ENCODE data around the gene PTPRN2.
"Not testable (repeated sequence)": the region's sequence is repeated elsewhere in the genome, so short reads cannot be mapped to it uniquely, and the experiment has no call there.

Gene PTPRN2

GRCh38 chr7:158350166-158350900, 237.3 kb downstream of the PTPRN2 start:
- DNase-seq (ENCODE audit: low read depth) = no peak

GRCh38 chr7:158348446-158348845, 239.2 kb downstream of the PTPRN2 start:
- DNase-seq (ENCODE audit: low read depth) = no peak

GRCh38 chr7:158348039-158348438, 239.6 kb downstream of the PTPRN2 start:
- not testable (repeated sequence) for DNase-seq (ENCODE audit: low read depth)

GRCh38 chr7:158345731-158346130, 241.9 kb downstream of the PTPRN2 start:
- DNase-seq (ENCODE audit: low read depth) = no peak

GRCh38 chr7:158344706-158345300, 242.8 kb downstream of the PTPRN2 start:
- DNase-seq (ENCODE audit: low read depth) = no peak

- no peak for DNase-seq (ENCODE audit: low read depth)
Observed at GRCh38 chr7:158343936-158344455, 243.6 kb downstream of the PTPRN2 start.

- no peak for DNase-seq (ENCODE audit: low read depth)
Observed at GRCh38 chr7:158343526-158343925, 244.1 kb downstream of the PTPRN2 start.

- DNase-seq (ENCODE audit: low read depth) = not testable (repeated sequence)
Observed at GRCh38 chr7:158341097-158341496, 246.5 kb downstream of the PTPRN2 start.

- DNase-seq (ENCODE audit: low read depth) = not testable (repeated sequence)
Observed at GRCh38 chr7:158336952-158337351, 250.7 kb downstream of the PTPRN2 start.

GRCh38 chr7:158332516-158332915, 255.1 kb downstream of the PTPRN2 start:
- DNase-seq (ENCODE audit: low read depth) = not testable (repeated sequence)

- not testable (repeated sequence) for DNase-seq (ENCODE audit: low read depth)
Observed at GRCh38 chr7:158331826-158332450, 255.7 kb downstream of the PTPRN2 start.

GRCh38 chr7:158329686-158330085, 257.9 kb downstream of the PTPRN2 start:
- DNase-seq (ENCODE audit: low read depth) = no peak

- DNase-seq (ENCODE audit: low read depth) = no peak
Observed at GRCh38 chr7:158329014-158329610, 258.5 kb downstream of the PTPRN2 start.

- DNase-seq (ENCODE audit: low read depth) = no peak
Observed at GRCh38 chr7:158328376-158329013, 259.1 kb downstream of the PTPRN2 start.

- no peak for DNase-seq (ENCODE audit: low read depth)
Observed at GRCh38 chr7:158327571-158328180, 259.9 kb downstream of the PTPRN2 start.

- no peak for DNase-seq (ENCODE audit: low read depth)
Observed at GRCh38 chr7:158327012-158327411, 260.6 kb downstream of the PTPRN2 start.

GRCh38 chr7:158325530-158326381, 261.9 kb downstream of the PTPRN2 start:
- DNase-seq (ENCODE audit: low read depth) = peak; percentile 26

- DNase-seq (ENCODE audit: low read depth) = no peak
Observed at GRCh38 chr7:158324397-158325360, 262.9 kb downstream of the PTPRN2 start.

- DNase-seq (ENCODE audit: low read depth) = no peak
Observed at GRCh38 chr7:158323741-158324396, 263.8 kb downstream of the PTPRN2 start.
